ENCODE results near the gene PSMD14. TPM values are rescaled to one million over a fixed set of nuclear protein-coding genes. Genes with fewer than 3 reads are reported as not detected.
"Not testable (repeated sequence)": the region's sequence is repeated elsewhere in the genome, so short reads cannot be mapped to it uniquely, and the experiment has no call there.

Gene PSMD14
- total and polyA plus RNA-seq, 7 experiments from 2014 or later, result 13.2 to 69.5 (median 25.1) TPM

DNA sequence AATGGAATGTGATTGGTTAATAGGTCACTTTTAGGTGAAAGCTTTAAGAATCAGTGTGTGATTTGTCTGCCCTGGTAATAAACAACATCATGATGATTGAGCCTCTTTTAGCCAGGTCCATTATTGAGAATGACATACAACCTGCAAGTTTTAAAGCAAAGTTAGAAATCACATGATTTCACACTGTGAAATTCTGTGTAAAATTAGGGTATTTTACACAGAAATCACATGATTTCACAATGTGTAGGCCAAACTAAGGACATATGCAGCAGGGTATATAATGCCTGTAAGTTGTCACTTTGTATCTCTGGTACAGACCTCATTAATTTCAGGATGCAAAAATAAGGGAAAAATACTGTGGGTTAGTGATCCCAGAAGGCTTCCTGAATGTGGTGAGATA, 16.7 kb downstream of the PSMD14 start:
- Histone ChIP-seq H3K9me3 (ENCODE audit: control insufficient read depth in 2 of 3, low read length in 3 of 3) (no peaks in the 10 kb centered on the region), H3K4me1 (ENCODE audit: control insufficient read depth in 2 of 2, insufficient read depth in 2 of 2, low read length in 2 of 2) (no peaks in the 10 kb centered on the region), H3K27me3 (ENCODE audit: control insufficient read depth in 2 of 2, insufficient read depth in 2 of 2, low read length in 2 of 2) (no peaks in the 10 kb centered on the region), H3K4me3 (ENCODE audit: low read length) (no peak overlapping the region), H3K36me3 (ENCODE audit: control insufficient read depth in 2 of 3, insufficient read depth in 3 of 3, low read length in 3 of 3) (peaks cover 0 to 6% (median 6%) of the 10 kb centered on the region in 3 experiments), H3K27ac (ENCODE audit: low read depth, low read length) (no peak overlapping the region)
- Mint-ChIP-seq H3K4me1 (peaks cover 5 to 21% (median 8%) of the 10 kb centered on the region in 7 donors), H3K27ac (no peak overlapping the region), H3K36me3 (peaks cover 4 to 49% (median 37%) of the 10 kb centered on the region in 5 donors), H3K4me3 (no peak overlapping the region), H3K27me3 (no peaks in the 10 kb centered on the region), H3K9me3 (no peaks in the 10 kb centered on the region)
- no peak for ATAC-seq
- ChIA-PET CTCF (no interaction called here), POLR2A (no interaction called here)
- no peak for DNase-seq
- intact Hi-C loops (cut with micrococcal nuclease), result no loop called here

DNA sequence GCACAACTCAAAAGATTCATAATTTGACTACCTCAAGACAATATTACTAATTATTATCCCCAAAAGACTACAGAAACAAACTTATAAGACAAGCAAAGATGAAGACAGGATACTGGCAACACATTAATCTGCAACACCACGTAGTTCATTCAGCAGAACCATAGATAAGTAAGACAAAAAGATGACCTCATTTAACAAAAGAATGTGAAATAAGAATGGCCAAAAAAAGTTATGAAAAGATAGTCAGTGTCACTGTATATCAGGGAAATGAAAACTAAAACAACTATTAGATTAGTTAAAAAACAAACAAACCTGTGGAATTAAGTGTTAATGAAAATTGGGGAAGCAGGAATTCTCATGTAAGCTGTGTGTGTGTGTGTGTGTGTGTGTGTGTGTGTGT, 19.4 kb downstream of the PSMD14 start:
- ATAC-seq (no peak), DNase-seq (no peak)
- H3K4me1 ChIP-seq (ENCODE audit: control insufficient read depth in 2 of 2, insufficient read depth in 2 of 2, low read length in 2 of 2), result no peaks in the 10 kb centered on the region
- H3K27me3 Mint-ChIP-seq, result no peaks in the 10 kb centered on the region
- ChIA-PET CTCF (interaction anchor here (0.7 kb wide), 1 partner anchor 10 kb away, joined by 3 read pairs; no protein-coding TSS in a partner anchor), POLR2A (no interaction called here)
- peaks cover 4 to 55% (median 30%) of the 10 kb centered on the region in 5 donors for H3K36me3 Mint-ChIP-seq
- no peak overlapping the region for H3K27ac ChIP-seq (ENCODE audit: low read depth, low read length)
- intact Hi-C loops (cut with micrococcal nuclease), result no loop called here
- H3K36me3 ChIP-seq (ENCODE audit: control insufficient read depth in 2 of 3, insufficient read depth in 3 of 3, low read length in 3 of 3), result peaks cover 0 to 6% (median 0%) of the 10 kb centered on the region in 3 experiments
- peaks cover 5 to 21% (median 8%) of the 10 kb centered on the region in 7 donors for H3K4me1 Mint-ChIP-seq
- H3K27me3 ChIP-seq (ENCODE audit: control insufficient read depth in 2 of 2, insufficient read depth in 2 of 2, low read length in 2 of 2), result no peaks in the 10 kb centered on the region
- H3K4me3 Mint-ChIP-seq, result no peak overlapping the region
- no peak overlapping the region for H3K27ac Mint-ChIP-seq
- no peaks in the 10 kb centered on the region for H3K9me3 ChIP-seq (ENCODE audit: control insufficient read depth in 2 of 3, low read length in 3 of 3)
- H3K4me3 ChIP-seq (ENCODE audit: low read length), result no peak overlapping the region
- H3K9me3 Mint-ChIP-seq, result no peaks in the 10 kb centered on the region

DNA sequence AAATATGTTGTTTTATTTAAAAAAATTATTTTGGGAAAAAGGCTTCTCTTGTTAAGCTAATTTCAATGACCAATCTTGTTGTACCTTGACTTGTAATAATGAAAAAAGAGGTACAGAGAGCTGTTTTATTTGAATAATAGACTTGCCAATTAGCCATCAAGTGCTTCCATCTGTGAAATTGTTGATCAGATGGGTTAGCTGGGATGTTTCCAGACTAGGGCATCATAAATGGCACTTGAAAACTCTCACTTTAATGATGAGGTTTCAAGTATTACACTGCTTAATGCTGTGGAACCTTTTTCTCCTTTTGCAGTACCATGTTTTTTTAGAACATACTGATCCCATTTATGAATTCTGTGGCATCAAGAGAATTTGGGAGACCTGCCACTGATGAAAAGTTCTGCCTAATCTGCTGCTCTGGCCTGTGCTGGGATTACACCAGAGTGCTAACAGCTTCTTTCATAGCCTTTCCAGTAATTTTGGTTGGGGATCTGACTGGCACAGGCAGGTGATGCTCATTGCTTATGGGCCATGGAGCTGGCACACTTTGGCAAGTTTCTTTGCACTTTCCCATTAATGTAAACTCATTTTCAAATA, 24.2 kb downstream of the PSMD14 start:
- Mint-ChIP-seq H3K9me3 (no peaks in the 10 kb centered on the region), H3K4me3 (no peak overlapping the region), H3K27me3 (no peaks in the 10 kb centered on the region), H3K4me1 (peaks cover 3 to 28% (median 5%) of the 10 kb centered on the region in 7 donors), H3K27ac (no peak overlapping the region), H3K36me3 (peaks cover 0 to 29% (median 13%) of the 10 kb centered on the region in 5 donors)
- H3K4me3 ChIP-seq (ENCODE audit: low read length), result no peak overlapping the region
- H3K36me3 ChIP-seq (ENCODE audit: control insufficient read depth in 2 of 3, insufficient read depth in 3 of 3, low read length in 3 of 3), result no peaks in the 10 kb centered on the region
- ChIA-PET CTCF (no interaction called here), POLR2A (no interaction called here)
- no peak for ATAC-seq
- no peaks in the 10 kb centered on the region for H3K9me3 ChIP-seq (ENCODE audit: control insufficient read depth in 2 of 3, low read length in 3 of 3)
- H3K27ac ChIP-seq (ENCODE audit: low read depth, low read length), result no peak overlapping the region
- no peaks in the 10 kb centered on the region for H3K27me3 ChIP-seq (ENCODE audit: control insufficient read depth in 2 of 2, insufficient read depth in 2 of 2, low read length in 2 of 2)
- intact Hi-C loops (cut with micrococcal nuclease), result no loop called here
- H3K4me1 ChIP-seq (ENCODE audit: control insufficient read depth in 2 of 2, insufficient read depth in 2 of 2, low read length in 2 of 2), result no peaks in the 10 kb centered on the region
- no peak for DNase-seq

DNA sequence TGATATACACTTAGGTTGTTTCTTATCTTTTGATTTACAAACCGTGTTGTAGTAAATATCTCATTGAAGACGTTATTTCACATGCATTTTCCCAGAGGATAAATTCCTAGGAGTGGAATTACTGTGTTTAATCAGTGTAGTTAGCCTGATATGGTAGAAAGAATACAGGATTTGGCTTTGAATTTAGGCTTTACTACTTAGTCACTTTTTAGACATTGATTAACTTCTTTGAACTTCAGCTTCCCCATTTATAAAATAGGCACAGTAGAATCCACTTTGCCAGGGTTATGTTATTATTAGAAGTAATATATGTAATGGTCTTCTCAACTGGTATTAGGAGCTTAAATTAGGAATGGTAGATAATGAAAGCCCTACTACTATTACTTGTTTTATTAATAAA, 27.4 kb downstream of the PSMD14 start:
- no peaks in the 10 kb centered on the region for H3K27me3 Mint-ChIP-seq
- ATAC-seq (no peak), DNase-seq (no peak)
- peaks cover 4 to 28% (median 9%) of the 10 kb centered on the region in 7 donors for H3K4me1 Mint-ChIP-seq
- intact Hi-C loops (cut with micrococcal nuclease), result no loop called here
- no peak overlapping the region for H3K27ac Mint-ChIP-seq
- no peaks in the 10 kb centered on the region for H3K4me1 ChIP-seq (ENCODE audit: control insufficient read depth in 2 of 2, insufficient read depth in 2 of 2, low read length in 2 of 2)
- H3K36me3 Mint-ChIP-seq, result peaks cover 4 to 35% (median 21%) of the 10 kb centered on the region in 5 donors
- no peaks in the 10 kb centered on the region for H3K27me3 ChIP-seq (ENCODE audit: control insufficient read depth in 2 of 2, insufficient read depth in 2 of 2, low read length in 2 of 2)
- ChIA-PET CTCF (no interaction called here), POLR2A (no interaction called here)
- no peak overlapping the region for H3K27ac ChIP-seq (ENCODE audit: low read depth, low read length)
- H3K4me3 ChIP-seq (ENCODE audit: low read length), result no peak overlapping the region
- no peaks in the 10 kb centered on the region for H3K36me3 ChIP-seq (ENCODE audit: control insufficient read depth in 2 of 3, insufficient read depth in 3 of 3, low read length in 3 of 3)
- peaks cover 0 to 3% (median 0%) of the 10 kb centered on the region in 11 donors for H3K9me3 Mint-ChIP-seq
- no peak overlapping the region for H3K4me3 Mint-ChIP-seq
- H3K9me3 ChIP-seq (ENCODE audit: control insufficient read depth in 2 of 3, low read length in 3 of 3), result no peaks in the 10 kb centered on the region

DNA sequence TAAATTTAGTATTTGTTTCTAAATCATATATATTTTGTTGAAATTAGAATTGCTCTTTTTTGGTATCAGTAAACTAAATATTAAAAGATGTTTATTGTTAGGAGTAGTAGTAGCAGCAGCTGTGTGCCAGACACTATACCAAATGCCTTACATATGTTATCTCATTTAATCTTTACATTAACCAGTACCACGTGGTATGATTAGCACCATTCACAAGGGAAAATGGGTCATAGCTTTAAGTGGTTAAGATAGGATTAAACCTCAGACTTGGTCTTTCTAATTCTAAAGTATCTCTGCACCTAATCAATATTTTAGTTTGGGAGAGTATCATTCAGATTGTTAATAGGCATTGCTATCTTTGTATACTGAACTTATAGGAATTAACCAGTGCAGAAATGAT, 29.0 kb downstream of the PSMD14 start:
- ATAC-seq (no peak), DNase-seq (no peak)
- no peak overlapping the region for H3K27ac Mint-ChIP-seq
- no peaks in the 10 kb centered on the region for H3K27me3 Mint-ChIP-seq
- intact Hi-C loops (cut with micrococcal nuclease), result no loop called here
- POLR2A ChIA-PET, result no interaction called here
- no peak overlapping the region for H3K4me3 ChIP-seq (ENCODE audit: low read length)
- no peaks in the 10 kb centered on the region for H3K9me3 ChIP-seq (ENCODE audit: control insufficient read depth in 2 of 3, low read length in 3 of 3)
- no peak overlapping the region for H3K4me3 Mint-ChIP-seq
- no peaks in the 10 kb centered on the region for H3K36me3 ChIP-seq (ENCODE audit: control insufficient read depth in 2 of 3, insufficient read depth in 3 of 3, low read length in 3 of 3)
- H3K9me3 Mint-ChIP-seq, result peaks cover 0 to 5% (median 1%) of the 10 kb centered on the region in 11 donors
- H3K4me1 ChIP-seq (ENCODE audit: control insufficient read depth in 2 of 2, insufficient read depth in 2 of 2, low read length in 2 of 2), result no peaks in the 10 kb centered on the region
- H3K27ac ChIP-seq (ENCODE audit: low read depth, low read length), result no peak overlapping the region
- peaks cover 4 to 28% (median 9%) of the 10 kb centered on the region in 7 donors for H3K4me1 Mint-ChIP-seq
- CTCF ChIA-PET, result no interaction called here
- H3K27me3 ChIP-seq (ENCODE audit: control insufficient read depth in 2 of 2, insufficient read depth in 2 of 2, low read length in 2 of 2), result no peaks in the 10 kb centered on the region
- peaks cover 4 to 32% (median 24%) of the 10 kb centered on the region in 5 donors for H3K36me3 Mint-ChIP-seq

DNA sequence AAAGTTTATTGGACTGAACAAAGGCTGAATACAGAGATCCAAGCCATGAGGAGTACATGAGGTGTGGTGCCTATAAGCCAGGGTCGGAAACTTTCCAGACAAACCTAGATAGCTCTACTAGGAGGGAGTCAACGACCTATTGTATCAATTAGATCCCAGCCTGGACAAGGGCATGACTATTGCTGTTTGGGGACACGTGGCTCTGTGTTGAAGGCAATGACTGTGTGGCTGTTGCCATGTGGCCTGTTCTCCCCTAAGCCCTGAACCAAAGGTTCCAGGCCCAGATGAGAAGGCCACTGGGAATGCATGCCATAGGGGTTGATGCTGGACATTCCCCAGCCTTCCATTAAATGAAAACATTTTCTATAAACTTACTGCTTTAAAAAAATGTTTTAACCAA, 31.3 kb downstream of the PSMD14 start:
- Mint-ChIP-seq H3K9me3 (peaks cover 0 to 16% (median 8%) of the 10 kb centered on the region in 11 donors), H3K4me1 (peaks cover 4 to 20% (median 7%) of the 10 kb centered on the region in 7 donors), H3K36me3 (peaks cover 7 to 40% (median 31%) of the 10 kb centered on the region in 5 donors)
- DNase-seq; H3K27me3 ChIP-seq (ENCODE audit: control insufficient read depth in 2 of 2, insufficient read depth in 2 of 2, low read length in 2 of 2); CTCF ChIA-PET; ATAC-seq; H3K27me3 Mint-ChIP-seq; H3K27ac Mint-ChIP-seq; H3K9me3 ChIP-seq (ENCODE audit: control insufficient read depth in 2 of 3, low read length in 3 of 3); H3K4me3 Mint-ChIP-seq; intact Hi-C loops (cut with micrococcal nuclease); H3K27ac ChIP-seq (ENCODE audit: low read depth, low read length); H3K4me3 ChIP-seq (ENCODE audit: low read length); POLR2A ChIA-PET; H3K4me1 ChIP-seq (ENCODE audit: control insufficient read depth in 2 of 2, insufficient read depth in 2 of 2, low read length in 2 of 2); H3K36me3 ChIP-seq (ENCODE audit: control insufficient read depth in 2 of 3, insufficient read depth in 3 of 3, low read length in 3 of 3): not testable (repeated sequence)

DNA sequence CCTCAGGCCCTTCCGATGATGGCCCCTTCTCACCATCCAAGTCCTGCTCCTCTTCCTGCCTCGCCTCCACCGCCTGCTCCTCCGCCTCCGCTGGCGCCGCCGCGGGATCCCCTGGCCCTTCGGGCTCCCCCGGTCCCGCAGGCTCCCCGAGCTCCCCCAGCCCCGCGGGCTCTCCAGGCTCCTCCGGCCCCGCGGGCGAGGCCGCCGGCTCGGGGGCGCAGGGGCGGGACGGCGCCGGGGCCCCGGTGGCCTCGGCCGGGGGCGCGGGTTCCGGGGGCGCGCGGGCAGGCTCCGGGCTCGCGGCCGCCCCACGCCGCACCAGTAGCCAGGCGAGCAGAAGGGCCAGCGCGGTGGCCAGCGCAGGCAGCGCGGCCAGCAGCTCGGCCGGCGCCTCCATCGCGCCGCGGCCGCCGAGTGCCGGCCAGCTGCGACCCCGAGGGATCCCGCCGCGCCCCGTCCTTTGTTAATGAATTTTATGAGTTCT, 32.7 kb downstream of the PSMD14 start:
- not testable (repeated sequence) for H3K4me3 Mint-ChIP-seq, ATAC-seq

More for the DNA sequence above, 32.7 kb downstream of the PSMD14 start:
- Mint-ChIP-seq H3K36me3 (peaks cover 7 to 48% (median 36%) of the 10 kb centered on the region in 5 donors), H3K4me1 (peaks cover 5 to 19% (median 9%) of the 10 kb centered on the region in 7 donors), H3K9me3 (peaks cover 0 to 16% (median 8%) of the 10 kb centered on the region in 11 donors)
- CTCF ChIA-PET; intact Hi-C loops (cut with micrococcal nuclease); H3K4me1 ChIP-seq (ENCODE audit: control insufficient read depth in 2 of 2, insufficient read depth in 2 of 2, low read length in 2 of 2); H3K27ac Mint-ChIP-seq; DNase-seq; H3K27ac ChIP-seq (ENCODE audit: low read depth, low read length); H3K36me3 ChIP-seq (ENCODE audit: control insufficient read depth in 2 of 3, insufficient read depth in 3 of 3, low read length in 3 of 3); POLR2A ChIA-PET; H3K27me3 ChIP-seq (ENCODE audit: control insufficient read depth in 2 of 2, insufficient read depth in 2 of 2, low read length in 2 of 2); H3K9me3 ChIP-seq (ENCODE audit: control insufficient read depth in 2 of 3, low read length in 3 of 3); H3K27me3 Mint-ChIP-seq; H3K4me3 ChIP-seq (ENCODE audit: low read length): not testable (repeated sequence)
